Right lobe of liver (tissue), 6 donors: Measurements from ENCODE around the gene PTPN3. TPM values are rescaled to one million over a fixed set of nuclear protein-coding genes. Genes with fewer than 3 reads are reported as not detected.
A peak's percentile ranks its signal among the peaks of the same experiment; 100 is the strongest.

ENCODE experiments used
- ATAC-seq, 4 donors: fragments of 200-7000 bp; cut with Tn5 transposase; one replicate each; pipeline ENCODE4 v1.9.1; 2020; ENCODE audit warnings: mild to moderate bottlenecking in 4 of 4, moderate library complexity in 4 of 4
- DNase-seq, 3 donors: peaks; one replicate each; pipeline ENCODE4 v3.0.0-alpha.2; 2020
- H3K27ac ChIP-seq, 3 donors: fragments of 200-600 bp; one replicate each; pipeline ENCODE4 v1.8.0; 2022
- H3K27me3 ChIP-seq, 2 donors: fragments of 200-600 bp; one replicate each; pipeline ENCODE4 v1.8.0; 2022
- H3K36me3 ChIP-seq, 4 donors: fragments of 200-600 bp; sonication (generic) in 1 of 4; one replicate each; pipeline versions ENCODE4 v1.5.1 to v1.8.0; 2017 to 2022; ENCODE audit warnings: control low read depth in 1 of 4
- H3K4me1 ChIP-seq, 4 donors: fragments of 200-600 bp; sonication (generic) in 1 of 4; one replicate each; pipeline versions ENCODE4 v1.5.1 to v1.8.0; 2017 to 2022; ENCODE audit warnings: control low read depth in 1 of 4
- H3K4me3 ChIP-seq, 3 donors: fragments of 200-600 bp; one replicate each; pipeline ENCODE4 v1.8.0; 2022
- H3K9me3 ChIP-seq, 4 donors: fragments of 200-600 bp; sonication (generic) in 1 of 4; one replicate each; pipeline versions ENCODE4 v1.5.1 to v1.8.0; 2017 to 2022; ENCODE audit warnings: control low read depth in 1 of 4
- CTCF ChIP-seq, 4 donors: fragments of 200-600 bp in 3 of 4; fragments of 450-650 bp in 1 of 4; IDR thresholded peaks; one replicate each; pipeline versions ENCODE4 v1.5.1 to v1.8.0; 2016 to 2022; ENCODE audit warnings: antibody characterized with exemption in 4 of 4, mild to moderate bottlenecking in 2 of 4
- POLR2A ChIP-seq: fragments of 450-650 bp; IDR thresholded peaks from one replicate; pipeline ENCODE4 v1.6.1; 2017; ENCODE audit warnings: antibody characterized with exemption, mild to moderate bottlenecking
- WGBS: methylation state at CpG from one replicate; pipeline ENCODE4 v1.1.6; 2018; ENCODE audit warnings: low coverage, low lambda C conversion rate; ENCODE audit not compliant: insufficient coverage; ENCODE audit errors: missing lambda C conversion rate; 5-methylcytosine and 5-hydroxymethylcytosine counted together
- intact Hi-C, 2 donors: fragments of 100-400 bp; cut with DNase I; formaldehyde crosslinking; loops; one replicate each; pipeline versions ENCODE4 v1.11.2 to v1.14.1; 2022
- total RNA-seq, 6 experiments: library from RNA; depleted of rRNA in 2 of 6; stranded (reverse); fragments of >200 nt in 2 of 6; fragmentation: NEBNext Ultra II Directional in 3 of 6; extraction: Animal tissue kit (Norgen Biotek cat#: 25700) in 3 of 6; gene quantifications; one replicate each; pipeline versions ENCODE4 v1.1.0 to v1.2.4, GENCODE V29; 2016 to 2023
- donor health status: DM: no; HTN: yes; CAD: no.
- donor health status: DM: no; HTN: no; CAD: no.
- donor health status: DM: no; HTN: no; CAD: no.
- donor health status: DM: no; HTN: yes; CAD: no.
- donor health status: DM: no; HTN: yes; CAD: no.

The PTPN3 gene
- total RNA-seq, 6 experiments from 2014 or later: 15.0 to 33.3 (median 30.0) TPM

- intact Hi-C loops: loop anchor here in 1 of 2 donors (10.0 kb wide), 1 partner anchor 65 kb away; no protein-coding TSS in a partner anchor
- Histone ChIP-seq H3K27ac (no peak overlapping the region), H3K4me1 (no peaks in the 10 kb centered on the region), H3K4me3 (no peak overlapping the region), H3K36me3 (peaks cover 0 to 22% (median 12%) of the 10 kb centered on the region in 4 donors), H3K27me3 (no peaks in the 10 kb centered on the region), H3K9me3 (no peaks in the 10 kb centered on the region)
- ATAC-seq: no peak
- 85% methylated on average over 2 of the region's 4 CpGs for WGBS
- peak in 1 of 4 donors; percentile 4 for TF ChIP-seq CTCF (IDR thresholded peaks at IDR 0.05)
- TF ChIP-seq POLR2A: no peak
- no peak for DNase-seq
These were observed 38.7 kb downstream of the PTPN3 start for GRCh38 chr9:109459423-109459822.

GRCh38 chr9:109458453-109459211 lies 39.5 kb downstream of the PTPN3 start:
- Histone ChIP-seq H3K9me3 (no peaks in the 10 kb centered on the region), H3K4me3 (no peak overlapping the region), H3K36me3 (peaks cover 0 to 22% (median 12%) of the 10 kb centered on the region in 4 donors), H3K27ac (no peak overlapping the region), H3K4me1 (no peaks in the 10 kb centered on the region), H3K27me3 (no peaks in the 10 kb centered on the region)
- 59% methylated on average over 8 of the region's 8 CpGs for WGBS
- TF ChIP-seq POLR2A (no peak), CTCF (IDR thresholded peaks at IDR 0.05) (no peak)
- ATAC-seq: no peak
- no peak for DNase-seq
- intact Hi-C loops: loop anchor here in 1 of 2 donors (10.0 kb wide), 1 partner anchor 66 kb away; no protein-coding TSS in a partner anchor

- Histone ChIP-seq H3K27me3 (no peaks in the 10 kb centered on the region), H3K4me1 (no peaks in the 10 kb centered on the region), H3K9me3 (no peaks in the 10 kb centered on the region), H3K27ac (no peak overlapping the region), H3K4me3 (no peak overlapping the region), H3K36me3 (peaks cover 0 to 27% (median 11%) of the 10 kb centered on the region in 4 donors)
- ATAC-seq (no peak), DNase-seq (no peak)
- TF ChIP-seq POLR2A (no peak), CTCF (IDR thresholded peaks at IDR 0.05) (no peak)
- intact Hi-C loops: loop anchor here in 1 of 2 donors (10.0 kb wide), 1 partner anchor 68 kb away; no protein-coding TSS in a partner anchor
- 80% methylated on average over 6 of the region's 7 CpGs for WGBS
These were observed 41.3 kb downstream of the PTPN3 start for GRCh38 chr9:109456811-109457210.

DNA sequence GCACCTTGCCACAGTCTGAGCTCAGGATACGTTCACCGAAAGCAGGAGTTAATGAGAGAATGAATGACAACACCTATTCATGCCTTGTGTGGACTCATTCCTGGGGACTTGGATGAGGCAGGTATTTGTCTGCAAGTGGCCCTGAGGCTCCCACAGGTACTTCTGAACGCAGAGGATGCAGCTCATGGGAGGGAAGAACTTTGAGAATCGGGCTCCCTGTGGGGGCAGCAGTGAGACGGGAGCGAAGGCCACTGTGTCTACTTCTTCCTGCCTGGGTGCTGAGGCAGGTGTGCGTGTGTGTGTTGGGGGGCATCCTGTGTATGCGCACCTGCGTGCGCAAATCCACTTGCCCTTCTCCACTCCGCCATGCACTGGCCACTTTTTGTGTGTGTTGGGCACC lies 42.2 kb downstream of the PTPN3 start:
- H3K36me3 ChIP-seq: peaks cover 0 to 22% (median 11%) of the 10 kb centered on the region in 4 donors
- no peak overlapping the region for H3K4me3 ChIP-seq
- 77% methylated on average over 4 of the region's 11 CpGs for WGBS
- no peaks in the 10 kb centered on the region for H3K27me3 ChIP-seq
- no peak for DNase-seq
- no peak for TF ChIP-seq POLR2A
- peak in 1 of 4 donors; percentile 6 for TF ChIP-seq CTCF (IDR thresholded peaks at IDR 0.05)
- intact Hi-C loops: loop anchor here in 1 of 2 donors (10.0 kb wide), 1 partner anchor 69 kb away; no protein-coding TSS in a partner anchor
- H3K4me1 ChIP-seq: no peaks in the 10 kb centered on the region
- ATAC-seq: no peak
- H3K9me3 ChIP-seq: no peaks in the 10 kb centered on the region
- no peak overlapping the region for H3K27ac ChIP-seq
